ENCODE results near the gene GTF2IRD1. TPM values are rescaled to one million over a fixed set of nuclear protein-coding genes. Genes with fewer than 3 reads are reported as not detected.
A peak's percentile ranks its signal among the peaks of the same experiment; 100 is the strongest.
"Not testable (repeated sequence)": the region's sequence is repeated elsewhere in the genome, so short reads cannot be mapped to it uniquely, and the experiment has no call there.

The GTF2IRD1 gene
- polyA plus RNA-seq, 1 donor from 2014 or later: not detected

GRCh38 chr7:74488518-74489030 lies 34.9 kb downstream of the GTF2IRD1 start:
- H3K27me3 Mint-ChIP-seq, H3K4me1 Mint-ChIP-seq, H3K4me3 Mint-ChIP-seq, H3K9me3 Mint-ChIP-seq, H3K36me3 Mint-ChIP-seq, H3K27ac Mint-ChIP-seq: not testable (repeated sequence)

- Mint-ChIP-seq H3K9me3 (peaks cover 5 to 7% (median 6%) of the 10 kb centered on the region in 3 donors), H3K4me1 (no peaks in the 10 kb centered on the region), H3K36me3 (no peaks in the 10 kb centered on the region), H3K4me3 (no peak overlapping the region), H3K27me3 (no peaks in the 10 kb centered on the region), H3K27ac (no peak overlapping the region)
Observed at GRCh38 chr7:74489997-74490945, 36.6 kb downstream of the GTF2IRD1 start.

- H3K9me3 Mint-ChIP-seq: peaks cover 5 to 12% (median 7%) of the 10 kb centered on the region in 3 donors
- H3K27me3 Mint-ChIP-seq, H3K4me1 Mint-ChIP-seq, H3K4me3 Mint-ChIP-seq, H3K36me3 Mint-ChIP-seq: not testable (repeated sequence)
- H3K27ac Mint-ChIP-seq: peak overlapping the region in 1 of 3 donors; percentile 23
Observed at GRCh38 chr7:74491490-74491889, 37.8 kb downstream of the GTF2IRD1 start.

- H3K4me1 Mint-ChIP-seq: peaks cover 0 to 3% (median 0%) of the 10 kb centered on the region in 3 donors
- no peaks in the 10 kb centered on the region for H3K27me3 Mint-ChIP-seq
- no peak overlapping the region for H3K27ac Mint-ChIP-seq
- H3K9me3 Mint-ChIP-seq: peaks cover 6 to 12% (median 7%) of the 10 kb centered on the region in 3 donors
- no peaks in the 10 kb centered on the region for H3K36me3 Mint-ChIP-seq
- H3K4me3 Mint-ChIP-seq: peak overlapping the region in 1 of 4 donors; percentile 52
Observed at GRCh38 chr7:74493295-74493694, 39.6 kb downstream of the GTF2IRD1 start.

- peaks cover 6 to 12% (median 7%) of the 10 kb centered on the region in 3 donors for H3K9me3 Mint-ChIP-seq
- no peaks in the 10 kb centered on the region for H3K27me3 Mint-ChIP-seq
- H3K4me1 Mint-ChIP-seq: peaks cover 0 to 4% (median 0%) of the 10 kb centered on the region in 3 donors
- H3K4me3 Mint-ChIP-seq: no peak overlapping the region
- H3K36me3 Mint-ChIP-seq: no peaks in the 10 kb centered on the region
- no peak overlapping the region for H3K27ac Mint-ChIP-seq
Observed at GRCh38 chr7:74494076-74494548, 40.4 kb downstream of the GTF2IRD1 start.

- Mint-ChIP-seq H3K9me3 (peaks cover 6 to 12% (median 7%) of the 10 kb centered on the region in 3 donors), H3K4me3 (peak overlapping the region in 1 of 4 donors; percentile 14), H3K27me3 (peaks cover 1% of the 10 kb centered on the region), H3K4me1 (peaks cover 0 to 4% (median 0%) of the 10 kb centered on the region in 3 donors), H3K36me3 (no peaks in the 10 kb centered on the region), H3K27ac (no peak overlapping the region)
Observed at GRCh38 chr7:74495112-74496086, 41.7 kb downstream of the GTF2IRD1 start.

GRCh38 chr7:74496272-74496671 lies 42.6 kb downstream of the GTF2IRD1 start:
- Mint-ChIP-seq H3K4me3 (peak overlapping the region in 1 of 4 donors; percentile 36), H3K27me3 (peaks cover 1% of the 10 kb centered on the region), H3K4me1 (peaks cover 0 to 4% (median 0%) of the 10 kb centered on the region in 3 donors), H3K9me3 (peaks cover 6 to 12% (median 7%) of the 10 kb centered on the region in 3 donors), H3K36me3 (no peaks in the 10 kb centered on the region), H3K27ac (no peak overlapping the region)

- not testable (repeated sequence) for H3K36me3 Mint-ChIP-seq, H3K4me3 Mint-ChIP-seq, H3K27ac Mint-ChIP-seq, H3K4me1 Mint-ChIP-seq, H3K27me3 Mint-ChIP-seq
- peaks cover 6 to 14% (median 7%) of the 10 kb centered on the region in 3 donors for H3K9me3 Mint-ChIP-seq
Observed at GRCh38 chr7:74496773-74497172, 43.1 kb downstream of the GTF2IRD1 start.

- H3K4me3 Mint-ChIP-seq: no peak overlapping the region
- peaks cover 0 to 4% (median 0%) of the 10 kb centered on the region in 3 donors for H3K4me1 Mint-ChIP-seq
- H3K27ac Mint-ChIP-seq: no peak overlapping the region
- H3K27me3 Mint-ChIP-seq: peaks cover 1% of the 10 kb centered on the region
- H3K9me3 Mint-ChIP-seq: peaks cover 0 to 8% (median 1%) of the 10 kb centered on the region in 3 donors
- H3K36me3 Mint-ChIP-seq: no peaks in the 10 kb centered on the region
Observed at GRCh38 chr7:74498354-74498753, 44.6 kb downstream of the GTF2IRD1 start.

- Mint-ChIP-seq H3K9me3 (peaks cover 3 to 8% (median 5%) of the 10 kb centered on the region in 3 donors), H3K36me3 (peaks cover 3% of the 10 kb centered on the region)
Observed at GRCh38 chr7:74498996-74499834, 45.5 kb downstream of the GTF2IRD1 start.

GRCh38 chr7:74499835-74500388 lies 46.2 kb downstream of the GTF2IRD1 start:
- H3K27me3 Mint-ChIP-seq: peaks cover 1% of the 10 kb centered on the region
- peaks cover 3 to 8% (median 5%) of the 10 kb centered on the region in 3 donors for H3K9me3 Mint-ChIP-seq
- H3K4me1 Mint-ChIP-seq: peaks cover 0 to 4% (median 0%) of the 10 kb centered on the region in 3 donors
- peak overlapping the region in 1 of 3 donors; percentile 35 for H3K27ac Mint-ChIP-seq
- H3K36me3 Mint-ChIP-seq: peaks cover 3% of the 10 kb centered on the region
- no peak overlapping the region for H3K4me3 Mint-ChIP-seq

More at GRCh38 chr7:74498996-74499834, 45.5 kb downstream of the GTF2IRD1 start:
- Mint-ChIP-seq H3K27ac (no peak overlapping the region), H3K4me1 (peaks cover 0 to 4% (median 0%) of the 10 kb centered on the region in 3 donors), H3K4me3 (no peak overlapping the region), H3K27me3 (peaks cover 1% of the 10 kb centered on the region)

GRCh38 chr7:74501298-74501697 lies 47.6 kb downstream of the GTF2IRD1 start:
- peaks cover 0 to 3% (median 0%) of the 10 kb centered on the region in 3 donors for H3K4me1 Mint-ChIP-seq
- peaks cover 3% of the 10 kb centered on the region for H3K36me3 Mint-ChIP-seq
- peaks cover 1% of the 10 kb centered on the region for H3K27me3 Mint-ChIP-seq
- peak overlapping the region in 1 of 4 donors; percentile 51 for H3K4me3 Mint-ChIP-seq
- no peak overlapping the region for H3K27ac Mint-ChIP-seq
- H3K9me3 Mint-ChIP-seq: peaks cover 2 to 5% (median 3%) of the 10 kb centered on the region in 3 donors

GRCh38 chr7:74502216-74502891 lies 48.6 kb downstream of the GTF2IRD1 start:
- Mint-ChIP-seq H3K4me3 (no peak overlapping the region), H3K4me1 (peaks cover 0 to 2% (median 0%) of the 10 kb centered on the region in 3 donors), H3K27me3 (peaks cover 1% of the 10 kb centered on the region), H3K36me3 (peaks cover 3% of the 10 kb centered on the region), H3K27ac (no peak overlapping the region), H3K9me3 (peaks cover 2 to 5% (median 3%) of the 10 kb centered on the region in 3 donors)

Data from IgD-negative memory B cell (primary cell).